Ectodermal cell (in vitro differentiated cells): Measurements from ENCODE around the gene DNAI1.

Experiments used
- H3K27ac ChIP-seq: 2 replicates; pipeline ENCODE4 v1.7.0; 2013; ENCODE audit warnings: mild to moderate bottlenecking, low read depth, low read length; ENCODE audit not compliant: insufficient read depth, poor library complexity, severe bottlenecking
- H3K27me3 ChIP-seq: 2 replicates; pipeline ENCODE4 v1.7.0; 2013; ENCODE audit warnings: mild to moderate bottlenecking, low read length; ENCODE audit not compliant: insufficient read depth, control insufficient read depth, poor library complexity, severe bottlenecking
- H3K36me3 ChIP-seq: one replicate; pipeline ENCODE4 v1.7.0; 2013; ENCODE audit warnings: low read length; ENCODE audit not compliant: control insufficient read depth, insufficient read depth
- H3K4me1 ChIP-seq: one replicate; pipeline ENCODE4 v1.7.0; 2013; ENCODE audit warnings: low read length; ENCODE audit not compliant: control insufficient read depth, insufficient read depth
- H3K4me3 ChIP-seq: 2 replicates; pipeline ENCODE4 v1.7.0; 2013; ENCODE audit warnings: low read depth, low read length, control low read depth; ENCODE audit not compliant: insufficient read depth
- H3K9me3 ChIP-seq: 2 replicates; pipeline ENCODE4 v1.7.0; 2013; ENCODE audit warnings: mild to moderate bottlenecking, low read length, moderate library complexity; ENCODE audit not compliant: control insufficient read depth
- WGBS, 2 experiments: methylation state at CpG; one replicate each; pipeline ENCODE4 v1.1.7; 2013; ENCODE audit warnings: missing lambda C conversion rate in 2 of 2; 5-methylcytosine and 5-hydroxymethylcytosine counted together

Gene DNAI1

GRCh38 chr9:34500623-34501267 lies 42.1 kb downstream of the DNAI1 start:
- 5 to 12% methylated on average over 6 of the region's 6 CpGs for WGBS, 2 experiments
- Histone ChIP-seq H3K4me3 (no peak overlapping the region), H3K27ac (no peak overlapping the region), H3K36me3 (no peaks in the 10 kb centered on the region), H3K9me3 (no peaks in the 10 kb centered on the region), H3K4me1 (peaks cover 4% of the 10 kb centered on the region), H3K27me3 (no peaks in the 10 kb centered on the region)

DNA sequence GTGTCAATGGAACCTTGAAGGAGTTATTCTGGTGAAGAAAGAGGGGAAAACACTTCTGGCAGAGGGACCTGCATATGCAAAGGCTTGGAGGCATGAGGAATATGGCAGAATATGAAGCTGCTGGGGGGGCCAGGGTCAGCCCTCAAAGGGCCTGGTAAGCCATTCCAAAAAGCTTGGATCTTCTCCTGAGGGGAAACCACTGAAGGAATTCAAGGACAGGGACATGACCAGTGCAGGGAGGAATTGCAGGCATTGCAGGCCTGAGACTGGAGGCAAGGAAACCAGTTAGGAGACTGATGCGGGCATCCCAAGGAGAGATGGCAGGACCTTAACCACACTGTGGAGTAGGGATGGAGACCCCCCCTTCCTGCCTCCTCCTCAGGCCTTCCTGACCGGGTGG lies 42.8 kb downstream of the DNAI1 start:
- WGBS, 2 experiments = 88 to 100% methylated on average over 2 of the region's 2 CpGs
- Histone ChIP-seq H3K9me3 (no peaks in the 10 kb centered on the region), H3K27me3 (no peaks in the 10 kb centered on the region), H3K27ac (no peak overlapping the region), H3K4me1 (peaks cover 4% of the 10 kb centered on the region), H3K36me3 (no peaks in the 10 kb centered on the region), H3K4me3 (no peak overlapping the region)

- Histone ChIP-seq H3K27ac (no peak overlapping the region), H3K9me3 (no peaks in the 10 kb centered on the region), H3K4me1 (peaks cover 4% of the 10 kb centered on the region), H3K27me3 (no peaks in the 10 kb centered on the region), H3K36me3 (no peaks in the 10 kb centered on the region), H3K4me3 (no peak overlapping the region)
- 49 to 58% methylated on average over 5 of the region's 5 CpGs for WGBS, 2 experiments
These were observed 43.4 kb downstream of the DNAI1 start for GRCh38 chr9:34501889-34502425.

GRCh38 chr9:34502471-34502870 lies 43.9 kb downstream of the DNAI1 start:
- Histone ChIP-seq H3K4me1 (peaks cover 4% of the 10 kb centered on the region), H3K36me3 (no peaks in the 10 kb centered on the region), H3K9me3 (no peaks in the 10 kb centered on the region), H3K27ac (no peak overlapping the region), H3K4me3 (no peak overlapping the region), H3K27me3 (no peaks in the 10 kb centered on the region)
- WGBS, 2 experiments = 89% methylated on average over 10 of the region's 10 CpGs

DNA sequence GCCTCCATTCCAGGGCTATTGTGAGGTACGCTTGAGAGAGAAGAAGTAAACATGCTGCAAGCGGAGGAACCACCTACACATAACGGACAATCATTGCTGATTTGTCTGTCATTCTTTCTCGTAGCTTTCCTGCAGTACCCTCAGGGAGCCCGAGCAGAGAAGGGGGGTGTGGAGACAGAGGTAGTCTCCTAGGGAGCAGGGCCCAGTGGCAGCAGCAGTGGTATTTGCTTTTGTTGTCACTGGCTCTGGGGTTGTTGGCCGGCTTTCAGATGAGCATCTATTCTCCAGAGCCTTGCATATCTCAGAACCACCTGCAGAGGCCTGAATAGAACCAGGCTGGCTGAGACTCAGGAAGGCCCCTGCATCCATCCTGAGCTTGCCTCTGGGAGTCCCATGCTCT lies 44.3 kb downstream of the DNAI1 start:
- Histone ChIP-seq H3K36me3 (no peaks in the 10 kb centered on the region), H3K4me3 (no peak overlapping the region), H3K27me3 (no peaks in the 10 kb centered on the region), H3K9me3 (no peaks in the 10 kb centered on the region), H3K4me1 (peaks cover 4% of the 10 kb centered on the region), H3K27ac (no peak overlapping the region)
- 70 to 79% methylated on average over 6 of the region's 6 CpGs for WGBS, 2 experiments

DNA sequence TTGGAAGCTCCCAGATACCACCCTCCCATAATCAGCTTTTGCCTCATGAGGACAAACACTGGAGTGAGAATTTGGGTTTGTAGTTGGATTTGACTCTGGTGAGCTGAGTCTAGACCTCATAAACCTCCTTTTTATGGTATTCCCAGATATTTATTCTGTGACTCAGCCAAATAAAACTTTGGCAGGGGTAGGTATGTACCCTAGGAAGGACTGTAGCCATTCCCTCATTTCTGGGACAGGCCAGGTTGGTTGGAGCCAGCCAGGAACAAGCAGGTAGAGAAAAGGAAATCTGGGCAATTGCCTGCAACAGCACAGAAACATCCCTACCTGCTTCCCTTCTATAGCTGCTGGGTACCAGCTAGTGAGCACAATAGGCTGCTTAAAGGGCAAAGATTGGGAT lies 44.8 kb downstream of the DNAI1 start:
- Histone ChIP-seq H3K27me3 (no peaks in the 10 kb centered on the region), H3K4me1 (peaks cover 4% of the 10 kb centered on the region), H3K27ac (no peak overlapping the region), H3K4me3 (no peak overlapping the region), H3K36me3 (no peaks in the 10 kb centered on the region), H3K9me3 (no peaks in the 10 kb centered on the region)

GRCh38 chr9:34505370-34506120 lies 46.9 kb downstream of the DNAI1 start:
- Histone ChIP-seq H3K4me1 (peaks cover 9% of the 10 kb centered on the region), H3K9me3 (no peaks in the 10 kb centered on the region), H3K27me3 (no peaks in the 10 kb centered on the region), H3K27ac (no peak overlapping the region), H3K4me3 (no peak overlapping the region), H3K36me3 (no peaks in the 10 kb centered on the region)
- WGBS, 2 experiments = 95 to 96% methylated on average over 5 of the region's 5 CpGs

DNA sequence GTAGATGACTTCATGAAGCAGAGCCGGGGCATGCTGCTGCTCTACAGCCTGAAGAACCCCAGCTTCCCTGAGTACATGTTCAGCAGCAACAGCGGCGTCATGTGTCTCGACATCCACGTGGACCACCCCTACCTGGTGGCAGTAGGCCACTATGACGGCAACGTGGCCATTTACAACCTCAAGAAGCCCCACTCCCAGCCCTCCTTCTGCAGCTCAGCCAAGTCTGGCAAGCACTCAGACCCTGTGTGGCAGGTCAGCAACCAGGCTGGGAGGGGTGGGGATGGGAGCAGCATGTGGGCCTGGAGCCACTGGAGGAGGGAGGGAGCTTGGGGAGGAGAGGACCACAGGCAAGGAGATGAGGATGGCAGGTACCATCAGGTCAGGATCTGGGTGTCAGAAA lies 48.0 kb downstream of the DNAI1 start:
- H3K4me3 ChIP-seq = no peak overlapping the region
- peaks cover 10% of the 10 kb centered on the region for H3K4me1 ChIP-seq
- WGBS, 2 experiments = 93 to 94% methylated on average over 7 of the region's 7 CpGs
- no peaks in the 10 kb centered on the region for H3K36me3 ChIP-seq
- no peaks in the 10 kb centered on the region for H3K9me3 ChIP-seq
- no peak overlapping the region for H3K27ac ChIP-seq
- H3K27me3 ChIP-seq = no peaks in the 10 kb centered on the region

- Histone ChIP-seq H3K27me3 (no peaks in the 10 kb centered on the region), H3K4me1 (peaks cover 15% of the 10 kb centered on the region), H3K36me3 (no peaks in the 10 kb centered on the region), H3K27ac (no peak overlapping the region), H3K4me3 (no peak overlapping the region), H3K9me3 (no peaks in the 10 kb centered on the region)
- 89 to 93% methylated on average over 5 of the region's 5 CpGs for WGBS, 2 experiments
These were observed 49.0 kb downstream of the DNAI1 start for GRCh38 chr9:34507556-34507955.

GRCh38 chr9:34507966-34508365 lies 49.4 kb downstream of the DNAI1 start:
- no peak overlapping the region for H3K4me3 ChIP-seq
- peaks cover 16% of the 10 kb centered on the region for H3K4me1 ChIP-seq
- H3K27me3 ChIP-seq = no peaks in the 10 kb centered on the region
- H3K27ac ChIP-seq = no peak overlapping the region
- no peaks in the 10 kb centered on the region for H3K9me3 ChIP-seq
- H3K36me3 ChIP-seq = no peaks in the 10 kb centered on the region
